Head of caudate nucleus (tissue), 42 donors: ENCODE data around the gene GALNT17.
"Not testable (repeated sequence)": the region's sequence is repeated elsewhere in the genome, so short reads cannot be mapped to it uniquely, and the experiment has no call there.

Source experiments
- DNase-seq, 42 donors: peaks; one replicate each; pipeline versions ENCODE4 v3.0.0 to v3.0.0-alpha.2; 2020 to 2021; ENCODE audit warnings: mixed read lengths in 7 of 42
- intact Hi-C: fragments of 100-400 bp; cut with DNase I; formaldehyde crosslinking; loops from one replicate; pipeline ENCODE4 v1.15.0; 2022

The GALNT17 gene

DNA sequence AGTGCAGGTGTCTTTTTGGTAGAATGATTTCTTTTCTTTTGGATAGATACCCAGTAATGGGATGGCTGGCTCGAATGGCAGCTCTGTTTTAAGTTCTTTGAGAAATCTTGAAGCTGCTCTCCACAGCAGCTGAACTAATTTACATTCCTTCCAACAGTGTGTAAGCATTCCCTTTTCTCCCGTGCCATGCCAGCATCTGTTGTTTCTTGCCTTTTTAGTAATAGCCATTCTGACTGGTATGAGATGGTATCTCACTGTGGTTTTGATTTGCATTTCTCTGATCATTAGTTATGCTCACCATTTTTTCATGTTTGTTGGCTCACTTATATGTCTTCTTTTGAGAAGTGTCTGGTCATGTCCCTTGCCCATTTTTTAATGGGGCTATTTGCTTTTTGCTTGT, 486.3 kb downstream of the GALNT17 start:
- intact Hi-C loops: no loop called here
- DNase-seq: no peak

DNA sequence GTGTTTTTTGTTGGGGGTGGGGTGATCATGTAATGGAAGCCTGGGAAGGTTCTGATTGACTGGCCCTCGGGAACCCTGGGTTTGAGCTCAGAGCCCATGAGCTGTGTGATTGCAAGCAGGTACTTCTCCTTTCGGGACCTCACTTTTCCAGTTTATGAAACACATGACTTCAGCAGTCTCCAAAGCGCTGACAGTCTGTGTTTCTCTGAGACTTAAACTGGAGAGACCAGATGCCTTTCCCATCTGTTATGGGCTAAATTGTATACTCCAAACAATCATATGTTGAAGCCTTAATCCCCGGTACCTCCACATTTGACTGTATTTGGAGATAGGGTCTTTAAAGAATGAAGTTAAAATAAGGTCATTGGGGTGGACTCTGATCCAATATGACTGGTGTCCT, 493.6 kb downstream of the GALNT17 start:
- intact Hi-C loops: no loop called here
- DNase-seq: peak in 1 of 42 donors; percentile 8

DNA sequence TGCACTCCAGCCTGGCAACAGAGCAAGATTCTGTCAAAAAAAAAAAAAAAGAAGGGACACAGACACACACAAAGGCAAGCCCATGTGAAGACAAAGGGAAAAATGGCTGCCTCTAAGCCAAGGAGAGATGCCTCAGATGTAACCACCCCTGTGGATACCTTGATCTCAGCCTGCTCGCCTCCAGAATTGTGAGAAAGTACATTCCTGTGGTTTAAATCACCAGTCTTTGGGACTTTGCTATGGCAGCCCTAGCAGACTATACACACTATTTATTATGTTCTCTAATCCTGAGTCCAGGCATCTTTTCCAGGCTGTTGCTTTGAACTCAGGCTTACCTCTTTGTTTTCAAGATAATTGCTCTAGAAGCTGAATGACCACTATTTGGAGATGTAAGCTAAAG, 494.3 kb downstream of the GALNT17 start:
- intact Hi-C loops: no loop called here
- no peak for DNase-seq

DNA sequence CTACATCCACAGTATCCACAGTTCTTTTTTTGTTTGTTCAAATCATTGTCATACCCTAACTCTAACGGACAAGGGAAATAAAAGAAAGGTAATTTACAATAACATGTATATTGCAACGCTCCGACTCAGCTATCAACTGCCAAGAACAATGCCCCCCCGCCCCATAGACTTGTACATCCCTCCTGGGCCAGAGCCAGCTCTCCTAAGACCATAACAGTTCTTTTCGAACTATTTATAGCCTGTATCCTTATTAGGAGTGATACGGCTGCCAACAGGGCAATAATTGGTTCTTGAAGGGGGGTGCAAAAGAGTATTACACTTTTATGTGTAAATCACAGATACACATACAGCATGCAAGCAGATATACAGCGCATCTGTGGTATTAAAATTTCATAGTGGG, 495.7 kb downstream of the GALNT17 start:
- DNase-seq: no peak
- intact Hi-C loops: no loop called here

DNA sequence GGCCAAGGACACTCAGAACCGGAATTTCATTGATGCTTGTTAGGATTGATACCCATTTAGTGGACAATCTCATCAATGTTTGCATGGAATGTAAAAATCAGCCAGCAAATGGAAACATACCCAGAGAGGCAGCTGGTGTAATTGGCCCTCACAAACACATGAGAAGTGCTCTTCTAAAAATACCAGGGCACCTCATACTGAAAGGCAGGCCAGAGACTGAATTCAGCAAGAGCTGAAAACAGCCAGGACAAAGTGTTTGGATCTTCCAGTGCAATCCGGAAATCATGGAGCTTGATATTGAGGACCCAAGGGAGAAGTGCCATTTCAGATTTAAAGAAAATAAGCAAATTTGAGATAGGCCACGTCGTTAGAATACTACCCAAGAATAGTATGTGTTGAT, 498.6 kb downstream of the GALNT17 start:
- intact Hi-C loops: no loop called here
- no peak for DNase-seq

DNA sequence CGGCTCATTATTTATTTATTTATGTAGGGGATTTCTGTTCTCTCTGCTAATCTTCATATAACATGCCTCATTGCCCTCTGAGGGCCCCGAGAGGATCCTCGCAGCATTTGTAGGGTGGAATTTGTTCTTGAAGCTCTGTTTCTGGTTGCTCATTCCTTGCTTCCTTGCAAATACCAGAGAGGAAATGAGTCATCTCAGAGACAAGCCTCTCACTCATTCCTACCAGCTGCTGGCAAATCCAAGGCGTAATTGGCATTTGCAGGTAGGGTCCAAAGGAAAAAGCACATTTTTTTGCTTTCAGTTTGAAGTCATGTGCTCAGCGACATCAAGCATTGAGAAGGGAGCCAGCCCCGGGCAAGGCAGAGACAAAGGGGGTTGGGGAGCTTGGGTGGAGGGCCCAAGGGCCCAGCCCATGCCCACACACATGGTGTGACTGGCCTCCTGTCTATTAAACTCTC, 501.6 kb downstream of the GALNT17 start:
- intact Hi-C loops: no loop called here
- DNase-seq: peak in 26 of 42 donors; percentile 2 to 71 (median 21)

DNA sequence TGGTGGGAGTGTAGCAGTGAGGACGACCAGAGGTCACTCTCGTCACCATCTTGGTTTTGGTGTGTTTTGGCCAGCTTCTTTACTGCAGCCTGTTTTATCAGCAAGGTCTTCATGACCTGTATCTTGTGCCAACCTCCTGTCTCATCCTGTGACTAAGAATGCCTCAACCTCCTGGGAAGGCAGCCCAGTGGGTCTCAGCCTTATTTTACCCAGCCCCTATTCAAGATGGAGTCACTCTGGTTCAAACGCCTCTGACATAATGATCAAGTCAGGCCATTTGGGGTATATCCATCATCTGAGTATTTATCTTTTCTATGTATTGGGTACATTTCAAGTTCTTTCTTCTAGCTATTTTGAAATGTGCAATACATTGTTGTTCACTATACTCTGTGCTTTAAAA, 503.9 kb downstream of the GALNT17 start:
- DNase-seq, intact Hi-C loops: not testable (repeated sequence)

DNA sequence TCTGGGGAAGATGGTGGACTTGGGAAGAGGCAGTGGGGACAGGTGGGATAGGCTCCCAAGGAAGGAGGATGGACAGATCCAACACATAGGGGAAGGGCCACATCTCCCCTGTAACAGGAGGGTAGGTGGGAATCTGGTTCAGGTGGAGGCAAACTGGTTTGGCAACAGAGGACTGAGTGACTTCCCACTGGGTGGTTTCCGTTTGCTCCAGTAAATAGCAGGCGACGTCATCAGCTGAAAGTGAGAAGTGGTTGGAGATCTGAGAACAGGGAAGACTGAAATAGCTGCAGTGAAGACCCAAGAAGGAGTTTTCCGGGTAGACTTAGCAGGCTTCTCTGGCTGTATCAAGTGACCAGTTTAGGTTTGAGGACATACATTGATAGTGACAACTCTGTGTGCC, 504.4 kb downstream of the GALNT17 start:
- intact Hi-C loops: no loop called here
- DNase-seq: peak in 11 of 42 donors; percentile 7 to 52 (median 24)

DNA sequence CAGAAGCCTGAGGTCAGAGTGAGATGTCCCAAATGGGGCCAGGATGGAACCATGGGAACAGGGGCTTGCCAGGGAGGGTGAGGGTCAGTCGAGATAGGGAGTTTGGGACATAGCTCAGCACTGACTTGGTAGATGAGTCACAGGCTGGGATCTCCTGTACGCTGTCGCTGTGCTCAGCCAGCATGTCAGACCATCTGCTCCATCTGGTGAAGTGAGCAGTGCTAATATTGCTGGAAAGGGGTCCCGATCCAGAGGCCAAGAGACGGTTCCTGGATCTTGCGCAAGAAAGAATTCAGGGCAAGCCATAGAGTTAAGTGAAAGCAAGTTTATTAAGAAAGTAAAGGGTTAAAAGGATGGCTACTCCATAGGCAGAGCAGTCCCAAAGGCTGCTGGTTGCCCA, 505.6 kb downstream of the GALNT17 start:
- intact Hi-C loops: no loop called here
- DNase-seq: no peak

DNA sequence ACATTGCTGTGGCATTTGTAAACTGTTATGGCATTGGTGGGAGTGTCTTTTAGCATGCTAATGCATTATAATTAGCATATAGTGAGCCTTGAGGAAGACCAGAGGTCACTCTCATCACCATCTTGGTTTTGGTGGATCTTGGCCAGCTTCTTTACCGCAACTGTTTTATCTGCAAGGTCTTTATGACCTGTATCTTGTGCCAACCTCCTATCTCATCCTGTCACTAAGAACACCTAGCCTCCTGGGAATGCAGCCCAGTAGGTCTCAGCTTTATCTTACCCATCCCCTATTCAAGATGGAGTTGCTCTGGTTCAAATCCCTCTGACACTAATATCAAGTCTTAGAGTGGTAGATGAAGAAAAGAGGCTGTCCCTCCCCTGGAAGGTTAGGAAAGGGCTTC, 506.2 kb downstream of the GALNT17 start:
- DNase-seq: no peak
- intact Hi-C loops: no loop called here

DNA sequence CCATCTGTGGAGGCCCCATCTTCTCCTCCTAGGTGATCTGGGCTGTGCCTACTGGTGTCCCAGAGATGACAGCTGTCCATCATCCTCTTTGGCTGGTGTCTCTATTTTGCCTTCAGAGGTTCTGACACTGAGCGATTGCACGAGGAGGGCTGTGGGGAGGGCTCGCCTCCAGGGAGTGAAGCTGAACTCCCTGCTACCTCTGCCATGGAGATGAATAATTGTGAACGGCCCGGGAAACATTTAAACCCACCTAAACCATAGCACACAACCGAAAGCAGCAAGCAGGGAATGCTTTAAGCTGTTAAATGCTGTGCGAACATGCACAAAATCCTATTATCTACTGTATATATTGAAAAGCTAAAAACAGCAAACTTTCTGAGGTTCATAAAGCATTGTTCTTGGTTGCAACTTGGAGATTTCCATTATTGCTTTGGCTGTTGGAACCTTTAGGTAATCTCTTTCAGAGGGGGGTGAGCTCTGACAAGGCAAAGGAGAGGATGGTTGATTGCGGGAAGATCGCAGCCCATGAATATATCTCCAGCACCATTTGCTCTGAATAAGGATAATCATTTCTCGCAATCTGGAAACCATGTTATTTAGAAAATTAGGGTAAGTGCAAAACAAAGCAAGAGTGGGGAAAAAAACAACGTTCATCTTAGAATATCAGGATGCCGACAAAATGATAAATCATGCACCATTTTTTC, 507.6 kb downstream of the GALNT17 start:
- intact Hi-C loops: no loop called here
- no peak for DNase-seq

DNA sequence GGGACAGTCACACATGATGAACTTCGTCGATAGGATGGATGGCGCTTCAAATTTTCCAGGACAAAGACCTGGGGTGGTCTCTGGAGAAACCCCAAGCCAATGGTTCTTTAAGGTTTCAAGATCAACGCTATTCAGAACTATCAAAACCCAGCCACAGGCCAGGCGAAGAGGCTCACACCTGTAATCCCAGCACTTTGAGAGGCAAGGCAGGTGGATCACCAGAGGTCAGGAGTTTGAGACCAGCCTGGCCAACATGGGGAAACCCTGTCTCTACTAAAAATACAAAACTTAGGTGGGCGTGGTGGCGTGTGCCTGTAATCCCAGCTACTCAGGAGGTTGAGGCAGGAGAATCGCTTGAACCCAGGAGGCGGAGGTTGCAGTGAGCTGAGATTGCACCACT, 511.1 kb downstream of the GALNT17 start:
- intact Hi-C loops, DNase-seq: not testable (repeated sequence)

DNA sequence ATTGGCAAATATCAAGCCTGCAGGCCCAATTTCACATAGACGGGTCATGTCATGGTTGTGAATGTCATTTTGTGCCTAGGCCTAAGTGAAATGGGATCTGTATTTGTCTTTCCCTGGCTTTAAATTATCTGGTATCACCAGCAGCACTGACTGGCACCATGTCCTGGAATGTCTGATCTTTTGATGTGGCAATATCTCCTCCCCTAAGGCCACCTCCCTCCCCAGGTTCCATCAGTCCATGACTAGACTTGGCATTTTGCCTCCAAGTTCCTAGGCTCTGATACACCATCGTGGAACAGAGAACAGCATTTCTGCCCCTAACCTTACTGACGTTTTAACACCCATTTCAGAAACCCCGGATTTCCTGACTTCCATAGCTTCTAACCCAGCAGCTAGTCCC, 513.9 kb downstream of the GALNT17 start:
- DNase-seq: no peak
- intact Hi-C loops: no loop called here

DNA sequence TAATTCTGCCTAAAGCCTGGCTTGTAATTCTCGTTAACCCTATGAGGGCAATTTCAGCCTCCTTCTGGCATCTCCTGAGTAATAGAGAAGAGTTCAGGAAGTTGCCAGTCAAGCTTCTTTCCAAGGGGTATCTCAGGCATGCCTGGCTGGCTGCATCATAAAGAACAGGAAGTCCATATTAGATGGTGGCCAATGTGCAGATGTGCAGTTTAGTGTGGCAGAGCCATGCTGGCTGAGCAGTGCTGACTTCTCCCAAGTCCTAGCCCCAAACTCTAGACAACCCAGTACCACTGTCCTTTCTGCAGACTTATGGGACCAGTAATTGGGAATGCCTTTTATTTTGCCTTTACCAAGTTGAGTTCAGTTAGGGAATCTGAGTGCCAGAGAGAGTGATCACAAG, 517.9 kb downstream of the GALNT17 start:
- no peak for DNase-seq
- intact Hi-C loops: no loop called here

DNA sequence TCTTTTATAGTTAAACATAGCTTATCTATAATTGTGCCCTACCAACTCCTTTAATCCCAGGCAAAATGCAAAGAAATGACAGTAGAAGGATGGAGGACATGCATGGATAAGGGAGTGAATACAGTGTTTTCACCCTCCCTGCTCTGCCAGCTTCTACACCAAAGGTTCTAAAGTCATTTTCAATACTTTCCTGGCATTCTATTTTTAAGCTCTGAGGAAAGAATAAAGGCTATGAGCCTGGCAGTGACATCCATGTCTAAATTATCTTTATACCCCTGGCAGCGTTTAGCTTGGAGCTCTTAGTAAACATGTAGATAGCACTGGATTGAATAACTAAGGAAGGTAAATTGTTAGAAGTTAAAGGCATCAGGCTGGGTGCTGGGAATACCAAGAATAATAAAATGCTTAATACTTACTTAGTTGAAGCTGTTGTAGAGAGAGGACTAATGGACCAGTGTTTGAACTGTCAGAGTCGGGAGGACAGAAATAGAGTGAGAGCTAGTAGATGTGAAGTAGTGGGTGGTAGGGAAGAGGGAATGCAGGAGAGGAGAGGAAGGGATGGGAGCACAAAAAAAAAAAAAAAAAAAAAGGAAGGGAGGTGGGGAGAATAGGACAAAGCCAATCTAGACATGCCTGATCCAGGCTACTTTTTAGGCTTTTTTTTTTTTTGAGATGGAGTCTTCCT, 518.9 kb downstream of the GALNT17 start:
- intact Hi-C loops: no loop called here
- DNase-seq: no peak

DNA sequence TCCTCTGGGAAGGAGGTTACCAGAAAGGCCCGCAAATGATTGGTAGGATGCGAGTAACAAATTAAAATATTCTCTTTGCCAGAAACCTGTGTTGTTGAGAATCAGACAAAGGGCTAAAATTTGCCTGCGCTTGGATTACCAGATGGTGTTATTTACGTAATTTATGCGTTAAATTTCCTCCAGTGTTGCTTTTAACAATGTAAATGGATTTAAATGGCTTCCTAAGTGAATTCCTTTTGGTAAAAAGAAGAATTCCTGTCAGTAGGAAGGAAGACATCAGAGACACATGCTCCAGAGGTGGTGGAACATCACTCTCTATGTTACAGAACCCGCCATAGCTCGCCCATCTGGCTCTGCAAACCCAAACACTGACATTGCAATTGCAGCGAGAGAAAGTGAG, 520.6 kb downstream of the GALNT17 start:
- intact Hi-C loops: no loop called here
- DNase-seq: no peak

DNA sequence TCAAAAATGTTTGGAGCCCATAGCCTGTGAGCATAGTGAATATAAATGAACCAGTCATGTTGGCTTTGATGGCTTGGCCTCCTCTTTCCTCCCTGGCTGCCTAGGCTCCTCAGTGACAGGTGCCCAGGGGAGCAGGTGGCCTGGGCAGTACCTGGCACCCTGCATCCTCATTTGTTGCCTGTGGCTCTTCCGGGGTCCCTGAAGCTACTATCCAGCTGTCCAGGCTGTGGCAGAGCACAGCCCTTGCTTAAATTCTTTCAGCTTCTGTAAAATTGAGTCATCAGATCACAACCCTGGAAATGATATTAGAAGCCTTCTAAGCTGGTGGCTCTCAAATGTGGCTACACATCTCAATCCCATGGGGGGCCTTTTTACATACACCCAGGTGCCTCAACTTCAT, 525.4 kb downstream of the GALNT17 start:
- DNase-seq: no peak
- intact Hi-C loops: no loop called here

DNA sequence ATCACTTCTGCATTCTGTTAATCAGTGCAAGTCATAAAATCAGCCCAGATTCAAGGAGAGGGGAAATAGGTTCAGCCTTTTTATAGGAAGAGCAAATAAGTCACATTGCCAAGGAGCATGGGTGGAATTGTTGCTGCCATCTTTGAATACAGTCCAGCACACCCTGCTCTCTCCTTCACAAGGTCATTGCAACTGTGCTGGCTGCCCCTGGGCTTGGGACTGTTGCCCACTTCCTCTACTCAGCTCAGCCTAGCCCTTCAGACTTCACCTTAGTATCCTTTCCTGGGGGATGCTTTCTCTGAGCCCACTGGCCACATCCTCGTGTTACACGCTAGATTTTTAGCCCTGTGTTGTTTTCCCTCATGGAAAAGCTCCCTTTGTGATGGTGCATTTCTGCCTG, 527.7 kb downstream of the GALNT17 start:
- no peak for DNase-seq
- intact Hi-C loops: no loop called here

DNA sequence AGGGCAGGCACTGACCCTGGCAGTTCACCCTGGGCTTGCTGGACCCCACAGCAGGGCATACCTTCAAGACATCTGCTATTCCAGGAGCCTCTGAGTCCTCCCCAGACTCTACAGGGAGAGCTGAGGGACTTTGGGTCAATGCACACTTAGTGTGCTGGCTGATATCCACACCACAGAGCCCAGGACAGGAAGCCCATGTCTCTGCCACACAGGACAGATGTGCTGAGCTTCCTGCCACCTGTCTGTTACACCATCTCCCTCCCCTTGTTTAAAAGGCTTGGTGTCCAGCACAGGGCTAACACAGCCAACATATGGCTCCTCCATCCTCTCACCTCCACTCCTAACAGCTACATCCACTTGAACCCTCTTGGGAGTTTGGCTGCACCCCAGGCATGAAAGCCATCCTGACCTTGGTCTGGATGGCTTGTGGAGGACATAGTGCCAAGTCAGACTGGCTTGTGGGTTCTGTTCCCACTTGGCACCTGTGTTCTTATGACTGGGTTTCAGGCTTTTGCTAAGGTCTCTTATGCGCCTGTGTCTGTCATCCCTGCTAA, 529.8 kb downstream of the GALNT17 start:
- intact Hi-C loops: no loop called here
- DNase-seq: no peak

DNA sequence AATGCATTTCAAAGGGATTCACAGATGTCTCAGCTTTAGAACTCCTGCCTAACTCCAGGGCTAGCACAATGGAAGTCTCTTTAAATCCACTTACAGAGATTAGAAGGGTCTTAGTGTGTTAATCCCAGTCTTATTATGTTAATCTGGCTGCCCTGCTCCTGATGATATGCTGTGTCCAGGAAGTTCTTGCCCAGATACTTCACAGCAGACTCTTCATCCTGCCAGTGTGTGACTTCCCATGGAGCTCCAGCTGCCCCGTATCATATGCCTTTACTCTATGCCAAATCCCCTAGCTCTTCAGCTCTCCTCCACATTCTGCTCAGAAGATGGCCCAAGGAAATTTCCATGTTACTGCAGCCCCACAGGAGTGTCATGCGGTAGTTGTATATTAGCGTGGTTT, 533.8 kb downstream of the GALNT17 start:
- intact Hi-C loops: no loop called here
- no peak for DNase-seq

DNA sequence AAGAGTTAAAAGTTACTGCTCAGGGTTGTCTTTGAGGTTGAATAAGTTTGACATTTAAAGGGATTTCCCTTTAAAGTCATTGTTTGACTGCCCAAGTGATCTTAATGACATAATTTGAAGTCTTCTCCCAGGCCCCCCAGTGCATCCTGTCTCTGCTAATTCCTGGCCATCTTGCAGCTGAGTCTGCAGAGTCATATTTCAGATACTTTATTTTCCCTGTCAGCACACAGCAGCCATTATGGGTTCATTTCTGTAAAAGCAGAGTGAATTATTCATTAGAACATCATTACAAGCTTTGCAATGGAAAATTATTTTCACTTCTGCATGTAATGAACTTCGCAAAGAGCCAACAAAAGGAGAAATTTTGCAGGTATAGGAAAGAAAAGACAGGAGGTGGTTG, 536.6 kb downstream of the GALNT17 start:
- intact Hi-C loops: no loop called here
- DNase-seq: no peak
